Activated CD8-positive, alpha-beta memory T cell treated with anti-CD3 and anti-CD28 coated beads, Interleukin-2, amount 50 U/mL, for 24 hours (primary cell): ENCODE measurements around the gene PIH1D1.
"Not testable (repeated sequence)": the region's sequence is repeated elsewhere in the genome, so short reads cannot be mapped to it uniquely, and the experiment has no call there.

ENCODE experiments used
- DNase-seq: peaks from one replicate; pipeline ENCODE4 v3.0.0-alpha.2; 2020; ENCODE audit errors: extremely low read depth

PIH1D1 gene

GRCh38 chr19:49481020-49481683, 29.5 kb upstream of the PIH1D1 start:
- DNase-seq, result no peak

GRCh38 chr19:49479975-49480628, 28.5 kb upstream of the PIH1D1 start:
- no peak for DNase-seq

- no peak for DNase-seq
These were observed 24.6 kb upstream of the PIH1D1 start for GRCh38 chr19:49475995-49476880.

GRCh38 chr19:49475191-49475917, 23.7 kb upstream of the PIH1D1 start:
- no peak for DNase-seq

GRCh38 chr19:49474542-49474924, 22.9 kb upstream of the PIH1D1 start:
- DNase-seq, result no peak

GRCh38 chr19:49473868-49474541, 22.4 kb upstream of the PIH1D1 start, which contains the start of gene FLT3LG:
Gene FLT3LG (plus strand): TSS chr19:49474215. CDS start chr19:49474640, 425 bp downstream.
- DNase-seq, result peak; percentile 76

GRCh38 chr19:49473501-49473867, 21.9 kb upstream of the PIH1D1 start:
- DNase-seq, result not testable (repeated sequence)

GRCh38 chr19:49472936-49473335, 21.3 kb upstream of the PIH1D1 start:
- DNase-seq, result no peak

- no peak for DNase-seq
These were observed 19.0 kb upstream of the PIH1D1 start for GRCh38 chr19:49470615-49470978.

GRCh38 chr19:49469828-49470614, 18.4 kb upstream of the PIH1D1 start:
- DNase-seq, result no peak

GRCh38 chr19:49468746-49469447, 17.3 kb upstream of the PIH1D1 start:
- no peak for DNase-seq

- DNase-seq, result no peak
These were observed 16.6 kb upstream of the PIH1D1 start for GRCh38 chr19:49468199-49468598.

- DNase-seq, result no peak
These were observed 13.8 kb upstream of the PIH1D1 start for GRCh38 chr19:49465371-49465770.

- DNase-seq, result no peak
These were observed 12.5 kb upstream of the PIH1D1 start for GRCh38 chr19:49463960-49464740.

- DNase-seq, result no peak
These were observed 10.9 kb upstream of the PIH1D1 start for GRCh38 chr19:49462492-49462891.

- no peak for DNase-seq
These were observed 10.0 kb upstream of the PIH1D1 start for GRCh38 chr19:49461656-49462055.

- DNase-seq, result not testable (repeated sequence)
These were observed 9.5 kb upstream of the PIH1D1 start for GRCh38 chr19:49461130-49461529.

- DNase-seq, result no peak
These were observed 7.8 kb upstream of the PIH1D1 start for GRCh38 chr19:49459388-49459787.

- DNase-seq, result no peak
These were observed 6.9 kb upstream of the PIH1D1 start for GRCh38 chr19:49458567-49458903.
